ENCODE results near the gene BTNL2.

The BTNL2 gene

DNA sequence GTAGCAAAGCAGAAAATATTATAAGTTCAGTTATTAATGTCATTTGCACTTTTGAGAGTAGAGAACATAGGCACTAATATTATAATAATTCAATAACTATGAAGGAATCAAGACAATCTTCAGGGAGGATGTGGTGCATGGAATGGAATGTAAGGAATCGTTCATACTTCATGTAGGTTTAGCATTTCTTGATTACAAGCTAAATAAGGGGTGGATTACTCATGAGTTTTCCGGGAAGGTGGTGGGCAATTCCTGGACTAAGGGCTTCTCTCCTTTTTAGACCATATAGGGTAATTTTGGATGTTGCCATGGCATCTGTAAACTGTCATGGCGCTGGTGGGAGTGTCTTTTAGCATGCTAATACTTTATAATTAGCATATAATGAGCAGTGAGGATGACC, 9.1 kb upstream of the BTNL2 start:
- no CpG with 5 or more reads among the region's 3 CpGs for WGBS (ENCODE audit: insufficient coverage, insufficient read length)
- no peak overlapping the region for H3K4me3 ChIP-seq (ENCODE audit: low read length)

DNA sequence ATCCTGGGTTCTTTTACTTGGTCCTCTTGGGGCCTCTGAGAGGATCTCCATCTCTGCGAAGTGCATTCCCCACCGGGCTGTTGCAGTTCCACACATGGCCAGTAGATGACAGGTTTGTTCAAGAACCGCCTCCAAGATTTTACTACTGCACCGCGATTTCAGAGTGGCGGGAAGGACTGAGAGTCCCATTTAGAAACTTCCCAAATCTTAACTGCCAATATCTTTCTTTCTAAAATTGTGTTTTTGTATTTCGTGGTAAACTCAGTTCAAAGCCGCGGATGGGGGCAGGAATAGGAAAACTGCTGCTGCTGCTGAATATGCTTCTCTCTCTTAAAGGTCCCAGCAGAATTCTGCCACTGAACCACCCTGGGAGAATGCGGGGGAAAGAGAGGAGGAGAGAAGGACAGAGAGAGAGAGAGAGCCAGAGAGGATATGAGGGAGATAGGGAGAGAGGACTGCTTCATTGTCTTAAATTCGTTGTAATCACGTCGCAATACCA, 8.6 kb upstream of the BTNL2 start:
- no peak for DNase-seq (ENCODE audit: low read depth, low spot score)
- WGBS (ENCODE audit: insufficient coverage, insufficient read length), result no CpG with 5 or more reads among the region's 13 CpGs
- Histone ChIP-seq H3K9me3 (ENCODE audit: control insufficient read depth, insufficient read depth, low read length) (no peaks in the 10 kb centered on the region), H3K36me3 (ENCODE audit: control insufficient read depth, insufficient read depth, low read length) (no peaks in the 10 kb centered on the region), H3K27ac (ENCODE audit: low read length) (no peak overlapping the region), H3K27me3 (ENCODE audit: control insufficient read depth, insufficient read depth, low read length) (no peaks in the 10 kb centered on the region), H3K4me1 (ENCODE audit: control insufficient read depth, insufficient read depth, low read length) (no peaks in the 10 kb centered on the region), H3K4me3 (ENCODE audit: low read length) (no peak overlapping the region)

More for the DNA sequence above, 9.1 kb upstream of the BTNL2 start:
- DNase-seq (ENCODE audit: low read depth, low spot score), result no peak
- no peaks in the 10 kb centered on the region for H3K9me3 ChIP-seq (ENCODE audit: control insufficient read depth, insufficient read depth, low read length)
- no peaks in the 10 kb centered on the region for H3K36me3 ChIP-seq (ENCODE audit: control insufficient read depth, insufficient read depth, low read length)
- no peaks in the 10 kb centered on the region for H3K27me3 ChIP-seq (ENCODE audit: control insufficient read depth, insufficient read depth, low read length)
- H3K27ac ChIP-seq (ENCODE audit: low read length), result no peak overlapping the region
- no peaks in the 10 kb centered on the region for H3K4me1 ChIP-seq (ENCODE audit: control insufficient read depth, insufficient read depth, low read length)

DNA sequence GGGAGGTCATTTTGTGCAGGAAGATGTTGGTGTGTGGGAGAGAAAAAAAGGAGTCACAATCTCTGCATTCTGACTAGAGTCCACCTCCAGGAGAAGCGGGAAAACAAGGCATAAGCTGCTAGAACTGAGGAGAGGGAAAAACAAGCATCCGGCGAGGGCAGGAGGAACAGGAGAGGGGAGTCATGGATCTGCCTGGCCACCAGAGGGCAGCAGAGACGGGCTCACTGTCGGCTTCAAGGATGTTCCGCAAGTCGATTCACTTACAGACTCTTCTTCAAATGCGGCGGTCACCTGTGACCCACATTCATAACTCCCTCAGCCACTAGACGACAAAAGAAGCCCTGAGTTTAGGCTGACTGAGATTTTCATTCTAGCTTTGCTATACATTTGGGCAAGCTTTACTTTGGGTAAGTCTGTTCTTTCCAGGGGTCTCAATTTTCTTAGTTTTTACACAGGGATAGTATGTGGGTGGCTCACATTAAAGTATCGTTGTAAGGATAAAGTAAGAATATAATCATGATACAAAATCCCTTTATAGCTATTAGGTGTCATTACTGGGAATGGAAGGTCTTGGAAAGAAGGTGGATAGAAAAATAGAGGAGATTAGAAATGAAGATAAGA, 6.6 kb upstream of the BTNL2 start:
- Histone ChIP-seq H3K4me3 (ENCODE audit: low read length) (no peak overlapping the region), H3K27me3 (ENCODE audit: control insufficient read depth, insufficient read depth, low read length) (no peaks in the 10 kb centered on the region), H3K27ac (ENCODE audit: low read length) (no peak overlapping the region), H3K36me3 (ENCODE audit: control insufficient read depth, insufficient read depth, low read length) (no peaks in the 10 kb centered on the region), H3K4me1 (ENCODE audit: control insufficient read depth, insufficient read depth, low read length) (no peaks in the 10 kb centered on the region), H3K9me3 (ENCODE audit: control insufficient read depth, insufficient read depth, low read length) (no peaks in the 10 kb centered on the region)
- DNase-seq (ENCODE audit: low read depth, low spot score), result peak; percentile 84
- WGBS (ENCODE audit: insufficient coverage, insufficient read length), result no CpG with 5 or more reads among the region's 11 CpGs

DNA sequence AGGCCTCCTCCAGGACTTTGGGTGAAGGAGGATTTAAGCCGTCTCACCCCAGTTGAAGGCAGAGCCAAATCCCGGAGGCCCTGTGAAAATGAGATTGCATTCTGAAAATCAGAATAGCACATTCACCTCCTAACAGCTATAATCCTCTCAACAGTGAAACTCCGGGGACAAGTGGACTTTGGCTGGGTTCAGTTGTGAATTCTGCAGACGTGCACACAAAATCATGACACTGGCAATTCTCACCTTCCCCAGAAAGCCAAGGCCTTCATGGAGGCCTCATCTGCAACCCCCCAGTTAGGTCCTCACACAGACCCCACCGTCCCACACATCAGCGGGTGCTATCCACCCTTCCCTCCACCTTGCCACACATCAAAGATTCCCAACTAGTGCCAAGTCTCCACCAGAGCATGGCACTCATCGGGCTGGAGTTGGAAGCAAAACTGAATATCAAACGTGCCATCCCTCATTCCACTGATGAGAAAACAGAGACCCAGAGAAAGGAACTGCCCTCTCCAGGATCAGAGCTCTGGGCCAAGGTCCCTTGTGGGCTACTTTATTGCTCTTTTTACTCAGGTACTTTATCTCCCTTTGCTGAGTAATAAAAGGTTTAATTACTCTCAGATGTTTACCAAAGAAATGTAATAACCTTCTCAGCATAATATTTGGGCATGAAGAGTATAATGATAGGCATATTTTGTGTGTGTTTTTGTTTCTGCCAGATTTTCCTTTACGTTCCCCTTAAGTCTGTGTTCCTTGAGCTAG, 4.8 kb upstream of the BTNL2 start:
- peaks cover 3% of the 10 kb centered on the region for H3K4me1 ChIP-seq (ENCODE audit: control insufficient read depth, insufficient read depth, low read length)
- H3K27ac ChIP-seq (ENCODE audit: low read length), result no peak overlapping the region
- no peaks in the 10 kb centered on the region for H3K9me3 ChIP-seq (ENCODE audit: control insufficient read depth, insufficient read depth, low read length)
- DNase-seq (ENCODE audit: low read depth, low spot score), result no peak
- no peak overlapping the region for H3K4me3 ChIP-seq (ENCODE audit: low read length)
- H3K36me3 ChIP-seq (ENCODE audit: control insufficient read depth, insufficient read depth, low read length), result no peaks in the 10 kb centered on the region
- no CpG with 5 or more reads among the region's 9 CpGs for WGBS (ENCODE audit: insufficient coverage, insufficient read length)
- no peaks in the 10 kb centered on the region for H3K27me3 ChIP-seq (ENCODE audit: control insufficient read depth, insufficient read depth, low read length)

DNA sequence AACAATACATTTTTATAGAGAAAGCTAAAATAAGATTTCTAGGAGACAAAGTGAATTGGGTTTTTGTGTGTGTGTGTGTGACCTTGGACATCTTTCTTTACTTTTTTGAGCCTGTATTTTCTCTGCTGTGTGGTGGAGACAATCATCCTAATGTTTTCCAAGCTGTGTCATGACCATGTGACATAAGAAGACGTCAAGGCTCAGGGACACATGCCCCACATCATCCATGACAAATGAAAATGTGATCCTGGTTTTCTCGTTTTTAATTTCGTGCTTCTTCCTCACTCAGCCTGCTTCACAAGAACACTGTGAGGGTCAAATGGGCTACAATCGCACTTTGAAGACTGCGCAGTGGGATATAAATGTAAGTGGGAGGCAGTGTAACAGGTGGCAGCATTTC, 3.9 kb upstream of the BTNL2 start:
- DNase-seq (ENCODE audit: low read depth, low spot score), result no peak
- peaks cover 3% of the 10 kb centered on the region for H3K4me1 ChIP-seq (ENCODE audit: control insufficient read depth, insufficient read depth, low read length)
- H3K27ac ChIP-seq (ENCODE audit: low read length), result no peak overlapping the region
- no peak overlapping the region for H3K4me3 ChIP-seq (ENCODE audit: low read length)
- no peaks in the 10 kb centered on the region for H3K36me3 ChIP-seq (ENCODE audit: control insufficient read depth, insufficient read depth, low read length)
- WGBS (ENCODE audit: insufficient coverage, insufficient read length), result no CpG with 5 or more reads among the region's 5 CpGs
- H3K9me3 ChIP-seq (ENCODE audit: control insufficient read depth, insufficient read depth, low read length), result no peaks in the 10 kb centered on the region
- H3K27me3 ChIP-seq (ENCODE audit: control insufficient read depth, insufficient read depth, low read length), result no peaks in the 10 kb centered on the region

DNA sequence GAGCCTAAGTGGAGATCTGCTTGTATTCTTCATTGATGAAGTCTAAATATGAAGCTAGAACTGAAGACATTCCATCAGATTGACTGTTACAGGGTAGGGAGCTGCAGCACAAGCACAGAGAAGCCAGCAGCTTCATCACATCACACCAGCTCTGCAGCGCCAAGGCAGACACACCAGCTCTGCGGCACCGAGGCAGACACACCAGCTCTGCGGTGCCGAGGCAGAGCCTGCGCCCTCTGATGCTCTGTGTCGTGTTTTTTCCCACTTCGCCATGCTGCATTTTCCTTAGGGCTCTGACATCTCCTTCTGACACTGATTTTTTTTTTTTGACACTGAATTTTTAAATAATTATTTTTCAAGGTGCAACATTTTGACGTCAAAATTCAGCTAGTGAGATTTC, 784 bp downstream of the BTNL2 start:
- Histone ChIP-seq H3K27ac (ENCODE audit: low read length) (no peak overlapping the region), H3K36me3 (ENCODE audit: control insufficient read depth, insufficient read depth, low read length) (no peaks in the 10 kb centered on the region), H3K4me1 (ENCODE audit: control insufficient read depth, insufficient read depth, low read length) (peaks cover 3% of the 10 kb centered on the region), H3K9me3 (ENCODE audit: control insufficient read depth, insufficient read depth, low read length) (no peaks in the 10 kb centered on the region), H3K27me3 (ENCODE audit: control insufficient read depth, insufficient read depth, low read length) (no peaks in the 10 kb centered on the region), H3K4me3 (ENCODE audit: low read length) (no peak overlapping the region)
- DNase-seq (ENCODE audit: low read depth, low spot score), result no peak
- WGBS (ENCODE audit: insufficient coverage, insufficient read length), result no CpG with 5 or more reads among the region's 9 CpGs

DNA sequence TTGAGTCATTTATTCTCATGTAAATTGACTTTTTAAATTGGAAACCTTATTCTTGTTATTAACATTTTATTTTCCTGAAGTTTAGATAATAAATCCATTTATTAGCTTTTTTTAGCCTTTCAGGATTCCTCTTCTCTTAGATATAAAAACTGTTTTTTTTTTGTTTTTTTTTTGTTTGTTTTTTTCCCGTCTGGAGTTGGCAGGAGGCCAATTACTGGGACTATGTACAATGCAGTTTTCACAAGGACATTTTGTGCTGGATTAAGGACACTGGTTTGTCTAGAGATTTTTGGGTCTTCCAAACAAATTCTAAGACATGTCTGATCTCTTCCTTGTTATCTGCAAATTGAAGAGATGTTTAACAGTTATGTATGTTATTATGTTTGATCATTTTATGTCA, 1.3 kb downstream of the BTNL2 start:
- no CpG with 5 or more reads among the region's 1 CpG for WGBS (ENCODE audit: insufficient coverage, insufficient read length)
- no peak for DNase-seq (ENCODE audit: low read depth, low spot score)
- Histone ChIP-seq H3K27me3 (ENCODE audit: control insufficient read depth, insufficient read depth, low read length) (no peaks in the 10 kb centered on the region), H3K9me3 (ENCODE audit: control insufficient read depth, insufficient read depth, low read length) (no peaks in the 10 kb centered on the region), H3K4me1 (ENCODE audit: control insufficient read depth, insufficient read depth, low read length) (peaks cover 3% of the 10 kb centered on the region), H3K36me3 (ENCODE audit: control insufficient read depth, insufficient read depth, low read length) (no peaks in the 10 kb centered on the region), H3K27ac (ENCODE audit: low read length) (no peak overlapping the region), H3K4me3 (ENCODE audit: low read length) (no peak overlapping the region)

DNA sequence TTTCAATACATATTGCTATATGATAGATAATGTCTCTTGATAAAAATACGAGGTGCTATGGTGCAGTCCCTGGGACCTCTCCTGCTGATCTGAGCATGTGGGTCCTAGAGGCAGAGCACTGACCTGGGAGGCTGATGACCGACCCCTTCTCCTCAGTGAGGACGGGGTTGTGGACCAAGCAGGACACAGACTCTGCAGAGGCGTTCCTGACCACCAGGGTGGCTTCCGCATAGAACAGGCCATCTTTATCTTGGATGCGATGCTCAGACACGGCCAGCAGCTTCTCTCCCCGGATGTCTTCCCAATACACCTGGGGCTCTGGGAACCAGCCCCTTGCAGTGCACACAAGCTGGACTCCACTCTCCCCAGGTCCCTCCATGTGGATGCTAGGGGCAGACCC, 4.2 kb downstream of the BTNL2 start:
- no CpG with 5 or more reads among the region's 8 CpGs for WGBS (ENCODE audit: insufficient coverage, insufficient read length)

DNA sequence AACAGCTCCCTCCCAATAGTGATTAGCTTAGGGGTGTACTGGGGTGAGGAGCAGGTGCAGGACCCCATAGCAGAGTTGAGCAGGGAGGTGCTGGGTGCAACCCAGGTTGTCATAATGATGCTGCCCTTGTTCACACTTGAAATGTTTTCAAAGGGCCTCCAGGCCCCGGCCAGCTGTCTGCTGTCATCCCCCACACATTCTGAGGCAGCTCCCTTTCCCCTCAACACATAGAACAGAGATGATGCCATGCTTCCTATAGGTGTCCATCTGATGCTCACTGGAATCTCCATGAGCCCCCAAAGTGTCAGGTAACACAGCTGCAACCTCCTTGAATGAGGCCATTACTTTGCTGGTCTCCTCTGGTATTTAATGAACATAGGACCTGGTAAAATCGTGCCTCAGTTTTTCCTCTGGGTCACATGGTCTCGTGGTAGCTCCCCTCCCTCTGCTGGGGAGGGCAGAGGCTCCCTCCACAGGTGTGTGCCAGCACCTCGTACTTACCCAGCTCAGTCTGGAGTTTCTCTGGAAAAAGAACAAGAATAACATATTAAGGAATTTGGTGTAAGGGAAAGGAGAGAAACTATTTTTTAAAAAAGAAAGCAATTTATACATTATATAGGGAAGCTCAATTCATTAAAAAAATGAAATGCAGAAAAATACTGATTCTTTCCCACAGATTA, 5.6 kb downstream of the BTNL2 start:
- Histone ChIP-seq H3K27ac (ENCODE audit: low read length) (no peak overlapping the region), H3K9me3 (ENCODE audit: control insufficient read depth, insufficient read depth, low read length) (no peaks in the 10 kb centered on the region), H3K4me1 (ENCODE audit: control insufficient read depth, insufficient read depth, low read length) (no peaks in the 10 kb centered on the region), H3K36me3 (ENCODE audit: control insufficient read depth, insufficient read depth, low read length) (no peaks in the 10 kb centered on the region), H3K4me3 (ENCODE audit: low read length) (no peak overlapping the region), H3K27me3 (ENCODE audit: control insufficient read depth, insufficient read depth, low read length) (no peaks in the 10 kb centered on the region)
- no CpG with 5 or more reads among the region's 4 CpGs for WGBS (ENCODE audit: insufficient coverage, insufficient read length)
- no peak for DNase-seq (ENCODE audit: low read depth, low spot score)

More for the DNA sequence above, 4.2 kb downstream of the BTNL2 start:
- H3K27me3 ChIP-seq (ENCODE audit: control insufficient read depth, insufficient read depth, low read length), result no peaks in the 10 kb centered on the region
- no peak for DNase-seq (ENCODE audit: low read depth, low spot score)
- no peak overlapping the region for H3K27ac ChIP-seq (ENCODE audit: low read length)
- H3K9me3 ChIP-seq (ENCODE audit: control insufficient read depth, insufficient read depth, low read length), result no peaks in the 10 kb centered on the region
- H3K36me3 ChIP-seq (ENCODE audit: control insufficient read depth, insufficient read depth, low read length), result no peaks in the 10 kb centered on the region
- no peak overlapping the region for H3K4me3 ChIP-seq (ENCODE audit: low read length)
- peaks cover 3% of the 10 kb centered on the region for H3K4me1 ChIP-seq (ENCODE audit: control insufficient read depth, insufficient read depth, low read length)

DNA sequence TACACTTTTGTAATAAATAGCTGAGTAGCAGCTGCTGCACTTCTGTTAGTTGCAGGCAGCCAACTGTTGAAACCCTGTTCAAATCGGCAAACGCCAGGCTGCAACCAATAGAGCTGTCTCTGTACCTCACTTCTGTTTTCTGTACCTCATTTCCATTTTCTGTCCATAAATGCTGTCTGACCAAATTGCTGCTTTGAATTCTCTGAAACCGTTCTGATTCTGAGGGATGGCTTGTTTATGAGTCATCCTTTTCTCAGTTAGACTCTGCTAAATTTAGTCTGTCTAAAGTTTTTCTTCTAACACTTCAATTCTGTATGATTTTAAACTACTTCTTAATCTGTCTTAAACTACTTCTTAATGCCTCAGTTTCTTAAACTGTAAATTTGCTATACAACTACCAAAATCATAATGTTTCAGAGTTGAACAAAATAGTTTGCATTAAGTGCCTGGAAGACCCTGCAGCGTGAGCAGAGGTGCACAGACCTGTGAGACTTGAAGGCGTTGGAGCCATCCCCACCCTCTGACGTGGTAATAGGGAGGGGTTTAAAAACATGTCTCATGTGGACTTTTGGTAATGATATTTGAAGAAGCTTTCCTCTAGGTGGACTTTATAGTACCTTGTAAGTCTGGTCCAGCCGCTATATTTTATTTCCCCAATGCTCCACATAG, 9.6 kb downstream of the BTNL2 start:
- Histone ChIP-seq H3K4me1 (ENCODE audit: control insufficient read depth, insufficient read depth, low read length) (no peaks in the 10 kb centered on the region), H3K9me3 (ENCODE audit: control insufficient read depth, insufficient read depth, low read length) (no peaks in the 10 kb centered on the region), H3K27me3 (ENCODE audit: control insufficient read depth, insufficient read depth, low read length) (no peaks in the 10 kb centered on the region; the same call in 1 of the 2 replicates), H3K4me3 (ENCODE audit: low read length) (no peak overlapping the region), H3K36me3 (ENCODE audit: control insufficient read depth, insufficient read depth, low read length) (no peaks in the 10 kb centered on the region), H3K27ac (ENCODE audit: low read length) (no peak overlapping the region)
- no peak for DNase-seq (ENCODE audit: low read depth, low spot score)
- WGBS (ENCODE audit: insufficient coverage, insufficient read length), result no CpG with 5 or more reads among the region's 7 CpGs
